ENCODE data around the gene GABARAPL2.

GABARAPL2 gene

DNA sequence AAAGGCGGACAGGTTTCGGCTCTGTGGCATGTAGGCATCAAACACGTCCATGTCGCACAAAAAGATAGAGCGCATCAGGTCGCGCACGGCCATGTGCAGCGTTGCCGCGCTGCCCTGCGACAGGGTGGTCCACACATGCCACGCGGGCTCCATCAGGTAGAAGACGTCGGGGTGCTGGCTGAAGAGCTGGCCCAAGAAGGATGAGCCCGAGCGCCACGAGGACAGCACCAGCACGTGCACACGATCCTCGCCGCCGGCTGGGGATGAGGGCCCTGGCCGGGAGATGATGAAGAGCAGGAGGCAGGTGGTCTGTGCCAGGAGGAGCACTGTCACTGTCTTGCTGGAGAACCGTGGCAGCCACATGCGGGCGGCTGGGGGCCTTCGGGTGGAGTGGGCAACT is 36.2 kb upstream of the GABARAPL2 start:
- DNase-seq (ENCODE audit: low read depth) = no peak
- H3K4me3 ChIP-seq (ENCODE audit: low read depth, low read length) = no peak overlapping the region
- TF ChIP-seq, protein P1, sequence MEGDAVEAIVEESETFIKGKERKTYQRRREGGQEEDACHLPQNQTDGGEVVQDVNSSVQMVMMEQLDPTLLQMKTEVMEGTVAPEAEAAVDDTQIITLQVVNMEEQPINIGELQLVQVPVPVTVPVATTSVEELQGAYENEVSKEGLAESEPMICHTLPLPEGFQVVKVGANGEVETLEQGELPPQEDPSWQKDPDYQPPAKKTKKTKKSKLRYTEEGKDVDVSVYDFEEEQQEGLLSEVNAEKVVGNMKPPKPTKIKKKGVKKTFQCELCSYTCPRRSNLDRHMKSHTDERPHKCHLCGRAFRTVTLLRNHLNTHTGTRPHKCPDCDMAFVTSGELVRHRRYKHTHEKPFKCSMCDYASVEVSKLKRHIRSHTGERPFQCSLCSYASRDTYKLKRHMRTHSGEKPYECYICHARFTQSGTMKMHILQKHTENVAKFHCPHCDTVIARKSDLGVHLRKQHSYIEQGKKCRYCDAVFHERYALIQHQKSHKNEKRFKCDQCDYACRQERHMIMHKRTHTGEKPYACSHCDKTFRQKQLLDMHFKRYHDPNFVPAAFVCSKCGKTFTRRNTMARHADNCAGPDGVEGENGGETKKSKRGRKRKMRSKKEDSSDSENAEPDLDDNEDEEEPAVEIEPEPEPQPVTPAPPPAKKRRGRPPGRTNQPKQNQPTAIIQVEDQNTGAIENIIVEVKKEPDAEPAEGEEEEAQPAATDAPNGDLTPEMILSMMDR (IDR thresholded peaks at IDR 0.05; ENCODE audit: low read depth, low read length) = no peak
- no peak for TF ChIP-seq POLR2A (IDR thresholded peaks at IDR 0.05; ENCODE audit: extremely low read depth, insufficient read length)
- no peak for TF ChIP-seq MYC (IDR thresholded peaks at IDR 0.05; ENCODE audit: low read depth, low read length)
- no peak for TF ChIP-seq MAX (IDR thresholded peaks at IDR 0.05; ENCODE audit: low read depth, low read length)

- H3K4me3 ChIP-seq (ENCODE audit: low read depth, low read length) = no peak overlapping the region
- no peak for DNase-seq (ENCODE audit: low read depth)
- TF ChIP-seq POLR2A (IDR thresholded peaks at IDR 0.05; ENCODE audit: extremely low read depth, insufficient read length) (no peak), MAX (IDR thresholded peaks at IDR 0.05; ENCODE audit: low read depth, low read length) (no peak), MYC (IDR thresholded peaks at IDR 0.05; ENCODE audit: low read depth, low read length) (no peak)
- TF ChIP-seq, protein P1 (IDR thresholded peaks at IDR 0.05; ENCODE audit: low read depth, low read length) = no peak
Observed at GRCh38 chr16:75532142-75532765, 33.9 kb upstream of the GABARAPL2 start.

GRCh38 chr16:75532791-75533190 is 33.4 kb upstream of the GABARAPL2 start:
- H3K4me3 ChIP-seq (ENCODE audit: low read depth, low read length) = no peak overlapping the region
- DNase-seq (ENCODE audit: low read depth) = no peak
- TF ChIP-seq MAX (IDR thresholded peaks at IDR 0.05; ENCODE audit: low read depth, low read length) = no peak

GRCh38 chr16:75534560-75535205 is 31.5 kb upstream of the GABARAPL2 start:
- TF ChIP-seq MYC (IDR thresholded peaks at IDR 0.05; ENCODE audit: low read depth, low read length) = no peak
- TF ChIP-seq, protein P1 (IDR thresholded peaks at IDR 0.05; ENCODE audit: low read depth, low read length) = no peak
- no peak for TF ChIP-seq MAX (IDR thresholded peaks at IDR 0.05; ENCODE audit: low read depth, low read length)
- TF ChIP-seq POLR2A (IDR thresholded peaks at IDR 0.05; ENCODE audit: extremely low read depth, insufficient read length) = no peak
- H3K4me3 ChIP-seq (ENCODE audit: low read depth, low read length) = no peak overlapping the region
- no peak for DNase-seq (ENCODE audit: low read depth)

DNA sequence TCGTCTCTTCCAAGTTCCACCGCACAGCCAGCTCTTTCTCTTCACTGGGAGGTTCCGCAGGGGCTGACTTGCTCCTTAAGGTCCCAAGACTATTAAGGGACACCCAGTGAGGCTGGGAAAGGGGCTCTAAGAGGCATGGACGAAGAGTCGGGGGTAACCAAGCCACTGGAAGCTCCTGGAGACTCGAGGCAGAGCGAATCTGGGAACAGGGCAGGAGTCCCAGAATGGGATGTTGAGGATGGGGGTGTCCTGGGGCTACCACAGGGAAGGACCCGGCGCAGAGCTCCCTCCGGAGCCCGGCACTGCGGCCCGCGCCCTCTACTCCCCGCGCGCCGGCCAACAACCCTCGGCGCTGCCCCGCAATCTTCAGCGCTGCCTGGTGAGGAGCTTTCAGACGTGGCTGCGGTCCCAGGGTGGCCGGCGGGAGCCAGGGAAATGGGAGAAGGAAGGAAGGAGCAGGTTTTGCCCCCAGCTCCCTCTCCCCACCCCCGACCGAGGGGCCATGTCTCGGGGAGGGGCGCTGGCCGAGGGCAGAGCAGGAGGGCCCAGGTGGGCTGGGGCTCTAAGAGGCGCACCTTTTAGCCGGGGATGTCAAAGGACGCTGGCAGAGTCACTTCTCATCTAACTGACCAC is 30.9 kb upstream of the GABARAPL2 start:
- no peak for TF ChIP-seq MAX (IDR thresholded peaks at IDR 0.05; ENCODE audit: low read depth, low read length)
- TF ChIP-seq, protein P1 (IDR thresholded peaks at IDR 0.05; ENCODE audit: low read depth, low read length) = no peak
- no peak for TF ChIP-seq POLR2A (IDR thresholded peaks at IDR 0.05; ENCODE audit: extremely low read depth, insufficient read length)
- no peak for TF ChIP-seq MYC (IDR thresholded peaks at IDR 0.05; ENCODE audit: low read depth, low read length)
- no peak for DNase-seq (ENCODE audit: low read depth)
- H3K4me3 ChIP-seq (ENCODE audit: low read depth, low read length) = no peak overlapping the region

DNA sequence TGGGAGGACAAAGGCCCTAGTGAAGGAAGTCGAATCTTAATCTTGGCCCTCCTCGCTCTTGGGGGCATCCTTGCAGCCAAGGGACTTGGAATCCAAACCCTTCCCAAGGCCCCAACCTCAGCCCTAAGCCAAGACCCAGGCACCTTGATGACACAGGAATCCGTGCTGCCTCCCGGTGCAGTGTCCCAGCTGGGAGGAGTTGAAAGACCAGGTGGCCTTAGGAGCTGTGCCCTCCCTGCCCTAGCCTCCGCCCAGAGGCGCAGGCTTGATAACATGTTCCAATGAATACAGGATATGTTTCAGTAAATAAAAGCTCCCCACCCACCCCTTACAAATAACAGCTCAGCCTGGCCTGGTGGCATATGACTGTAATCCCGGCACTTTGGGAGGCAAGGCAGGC is 30.3 kb upstream of the GABARAPL2 start, which contains the start of gene CHST5:
TSS of gene CHST5 (minus strand) at position 208 of the 400 bp plus-strand sequence. CDS start 5,724 bp downstream, outside the sequence.
- no peak for TF ChIP-seq MYC (IDR thresholded peaks at IDR 0.05; ENCODE audit: low read depth, low read length)
- TF ChIP-seq, protein P1 (IDR thresholded peaks at IDR 0.05; ENCODE audit: low read depth, low read length) = no peak
- no peak for TF ChIP-seq MAX (IDR thresholded peaks at IDR 0.05; ENCODE audit: low read depth, low read length)
- no peak for TF ChIP-seq POLR2A (IDR thresholded peaks at IDR 0.05; ENCODE audit: extremely low read depth, insufficient read length)
- no peak for DNase-seq (ENCODE audit: low read depth)
- no peak within 1 kb of the TSS for H3K4me3 ChIP-seq (ENCODE audit: low read depth, low read length)

All from NB4 (cell line).